HepG2 (cell line): ENCODE results near the gene CALML6. TPM values are rescaled to one million over a fixed set of nuclear protein-coding genes. Genes with fewer than 3 reads are reported as not detected.
A peak's percentile ranks its signal among the peaks of the same experiment; 100 is the strongest.

Source experiments
- ASH2L ChIP-seq: fragments of 300-600, 200-600 bp; sonication (generic); IDR thresholded peaks from 2 replicates; pipeline ENCODE4 v1.7.0; 2017; ENCODE audit warnings: low read depth, mild to moderate bottlenecking, moderate library complexity, mixed read lengths, low read length; ENCODE audit not compliant: insufficient read length
- CREBL2 ChIP-seq: sonication (generic); formaldehyde crosslinking; IDR thresholded peaks from 2 replicates; pipeline ENCODE4 v1.8.1; 2023; ENCODE audit warnings: missing genetic modification reagents, mild to moderate bottlenecking, borderline replicate concordance
- CTCF ChIP-seq: sonication (generic); formaldehyde crosslinking; IDR thresholded peaks from 2 replicates; pipeline ENCODE4 v1.5.0; 2020; ENCODE audit warnings: mild to moderate bottlenecking, missing genetic modification reagents, moderate library complexity
- FOSL1 ChIP-seq: sonication (generic); formaldehyde crosslinking; IDR thresholded peaks from 2 replicates; pipeline ENCODE4 v1.9.0; 2021; ENCODE audit warnings: missing genetic modification reagents, borderline replicate concordance
- FOXK1 ChIP-seq: sonication (generic); formaldehyde crosslinking; IDR thresholded peaks from 2 replicates; pipeline ENCODE4 v1.4.0; 2020; ENCODE audit warnings: low read depth, missing genetic modification reagents, borderline replicate concordance
- GFI1 ChIP-seq: sonication (generic); formaldehyde crosslinking; IDR thresholded peaks from 2 replicates; pipeline ENCODE4 v1.5.0; 2020; ENCODE audit warnings: missing genetic modification reagents, mild to moderate bottlenecking, borderline replicate concordance
- GTF3A ChIP-seq: sonication (generic); formaldehyde crosslinking; conservative IDR thresholded peaks from 2 replicates; pipeline ENCODE4 v1.4.0; 2020; ENCODE audit warnings: mild to moderate bottlenecking, missing genetic modification reagents
- HMG20A ChIP-seq: IDR thresholded peaks from 2 replicates; pipeline ENCODE4 v1.6.1; 2016; ENCODE audit warnings: borderline replicate concordance
- KDM5B ChIP-seq: sonication (generic); formaldehyde crosslinking; IDR thresholded peaks from 2 replicates; pipeline ENCODE4 v1.4.0; 2020; ENCODE audit warnings: missing genetic modification reagents, mild to moderate bottlenecking, borderline replicate concordance
- MAFK ChIP-seq, 2 experiments: IDR thresholded peaks in 1 of 2; conservative IDR thresholded peaks in 1 of 2; 2 replicates each; pipeline ENCODE4 v1.6.1; 2011; ENCODE audit warnings: improper control_type of control experiment in 2 of 2, low read length in 2 of 2
- MED8 ChIP-seq: sonication (generic); formaldehyde crosslinking; IDR thresholded peaks from 2 replicates; pipeline ENCODE4 v1.8.1; 2023; ENCODE audit warnings: mild to moderate bottlenecking, missing genetic modification reagents; ENCODE audit not compliant: insufficient replicate concordance
- MTA1 ChIP-seq: sonication (generic); formaldehyde crosslinking; IDR thresholded peaks from 2 replicates; pipeline ENCODE4 v1.4.0; 2020; ENCODE audit warnings: missing genetic modification reagents, mild to moderate bottlenecking, borderline replicate concordance
- NR2F6 ChIP-seq, 2 experiments: IDR thresholded peaks; 2 replicates each; pipeline ENCODE4 v1.6.1; 2016; ENCODE audit warnings: antibody characterized with exemption in 1 of 2, mild to moderate bottlenecking in 1 of 2
- PRMT3 ChIP-seq: sonication (generic); formaldehyde crosslinking; IDR thresholded peaks from 2 replicates; pipeline ENCODE4 v1.8.1; 2022; ENCODE audit warnings: low read depth, mild to moderate bottlenecking, moderate library complexity, missing genetic modification reagents, borderline replicate concordance
- PRPF4 ChIP-seq: fragments of 200-400 bp; formaldehyde crosslinking; IDR thresholded peaks from 2 replicates; pipeline ENCODE4 v1.6.1; 2016; ENCODE audit warnings: low read length, low read depth; ENCODE audit not compliant: poor library complexity, severe bottlenecking
- RARG ChIP-seq: sonication (generic); formaldehyde crosslinking; IDR thresholded peaks from 2 replicates; pipeline ENCODE4 v1.4.0; 2020; ENCODE audit warnings: low read depth, mild to moderate bottlenecking, missing genetic modification reagents
- SOX6 ChIP-seq, 2 experiments: fragments of 450-650 bp in 1 of 2; sonication (generic) in 1 of 2; formaldehyde crosslinking in 1 of 2; IDR thresholded peaks; 2 replicates each; pipeline versions ENCODE4 v1.4.0 to v1.6.1; 2017 to 2020; ENCODE audit warnings: antibody characterized with exemption in 1 of 2, mild to moderate bottlenecking in 1 of 2, missing genetic modification reagents in 1 of 2
- STAT5B ChIP-seq: sonication (generic); formaldehyde crosslinking; IDR thresholded peaks from 2 replicates; pipeline ENCODE4 v1.4.0; 2020; ENCODE audit warnings: missing genetic modification reagents
- TGIF2 ChIP-seq: IDR thresholded peaks from 2 replicates; pipeline ENCODE4 v1.6.1; 2016; ENCODE audit warnings: control low read depth, missing compliant biosample characterization
- U2AF2 ChIP-seq: fragments of 200-400 bp; formaldehyde crosslinking; IDR thresholded peaks from 2 replicates; pipeline ENCODE4 v1.6.1; 2017; ENCODE audit warnings: low read depth, mild to moderate bottlenecking, low read length
- WIZ ChIP-seq: sonication (generic); formaldehyde crosslinking; IDR thresholded peaks from 2 replicates; pipeline ENCODE4 v1.5.1; 2020; ENCODE audit warnings: mild to moderate bottlenecking, missing genetic modification reagents
- ZFP82 ChIP-seq: sonication (generic); formaldehyde crosslinking; IDR thresholded peaks from 2 replicates; pipeline ENCODE4 v1.5.1; 2020; ENCODE audit warnings: mild to moderate bottlenecking, missing genetic modification reagents, borderline replicate concordance
- ZNF354B ChIP-seq: sonication (generic); formaldehyde crosslinking; IDR thresholded peaks from 2 replicates; pipeline ENCODE4 v1.8.0; 2022; ENCODE audit warnings: mild to moderate bottlenecking, missing genetic modification reagents
- ZNF430 ChIP-seq: sonication (generic); formaldehyde crosslinking; IDR thresholded peaks from 2 replicates; pipeline ENCODE4 v1.9.0; 2021; ENCODE audit warnings: mild to moderate bottlenecking, missing genetic modification reagents
- ZNF44 ChIP-seq: sonication (generic); formaldehyde crosslinking; IDR thresholded peaks from 2 replicates; pipeline ENCODE4 v1.5.1; 2020; ENCODE audit warnings: mild to moderate bottlenecking, missing genetic modification reagents
- ZNF562 ChIP-seq: sonication (generic); formaldehyde crosslinking; IDR thresholded peaks from 2 replicates; pipeline ENCODE4 v1.8.0; 2022; ENCODE audit warnings: missing genetic modification reagents, borderline replicate concordance
- ZNF567 ChIP-seq: sonication (generic); formaldehyde crosslinking; IDR thresholded peaks from 2 replicates; pipeline ENCODE4 v1.8.1; 2023; ENCODE audit warnings: mild to moderate bottlenecking, missing genetic modification reagents, borderline replicate concordance
- ZNF629 ChIP-seq: sonication (generic); formaldehyde crosslinking; conservative IDR thresholded peaks from 2 replicates; pipeline ENCODE4 v1.5.0; 2020; ENCODE audit warnings: missing genetic modification reagents
- ZNF75D ChIP-seq: sonication (generic); formaldehyde crosslinking; IDR thresholded peaks from 2 replicates; pipeline ENCODE4 v1.8.1; 2023; ENCODE audit warnings: missing genetic modification reagents, mild to moderate bottlenecking, borderline replicate concordance
- ZNF776 ChIP-seq: sonication (generic); formaldehyde crosslinking; IDR thresholded peaks from 2 replicates; pipeline ENCODE4 v1.4.0; 2020; ENCODE audit warnings: mild to moderate bottlenecking, missing genetic modification reagents
- polyA plus RNA-seq, 8 experiments: library from polyadenylated mRNA; depleted of rRNA in 3 of 8; stranded (reverse) in 7 of 8; unstranded in 1 of 8; fragments of >200 nt; fragmentation: Illumina TruSeq in 4 of 8; extraction: Trizol in 4 of 8; gene quantifications; 2 replicates each; pipeline versions ENCODE4 v1.2.1 to v1.2.3, GENCODE V29; 2011 to 2016; ENCODE audit warnings: low read depth in 4 of 8, missing spikeins in 1 of 8, mixed read lengths in 1 of 8; ENCODE audit not compliant: insufficient read depth in 1 of 8
- total RNA-seq, 5 experiments: library from RNA; depleted of rRNA; stranded (reverse); fragments of >200 nt; fragmentation: Illumina TruSeq; extraction: Trizol; gene quantifications; 2 replicates each; pipeline ENCODE4 v1.2.3, GENCODE V29; 2016; ENCODE audit warnings: low read depth in 1 of 5

CALML6 gene
- total and polyA plus RNA-seq, 2 of the 13 experiments (the other 11 are each of a cell fraction or from before 2014, with no cell fraction given), result 0.11 to 0.12 TPM

GRCh38 chr1:1920057-1920607, 5.1 kb downstream of the CALML6 start (continued):
- no peak for TF ChIP-seq MTA1 (CRISPR knock-in tag)
- TF ChIP-seq ZNF430 (CRISPR knock-in tag), result peak; percentile 14; the same call in 1 of the 2 replicates
- TF ChIP-seq STAT5B (CRISPR knock-in tag), result no peak
- TF ChIP-seq ASH2L, result no peak
- no peak for TF ChIP-seq RARG (CRISPR knock-in tag)
- TF ChIP-seq ZNF776 (CRISPR knock-in tag), result peak; percentile 17; the same call in 1 of the 2 replicates
- TF ChIP-seq MED8 (CRISPR knock-in tag), result peak; percentile 58
- no peak for TF ChIP-seq PRMT3 (CRISPR knock-in tag)
- TF ChIP-seq CTCF (CRISPR knock-in tag), result peak; percentile 17; the same call in 1 of the 2 replicates
- no peak for TF ChIP-seq ZNF562 (CRISPR knock-in tag)
- TF ChIP-seq KDM5B, result peak; percentile 62; the same call in 1 of the 2 replicates
- TF ChIP-seq WIZ (CRISPR knock-in tag), result peak; percentile 45; the same call in 1 of the 2 replicates
- no peak for TF ChIP-seq ZNF75D
- TF ChIP-seq FOSL1, result no peak
- no peak for TF ChIP-seq ZNF567
- TF ChIP-seq NR2F6 (IDR thresholded peaks at IDR 0.05), result no peak
- TF ChIP-seq NR2F6 (CRISPR knock-in tag; IDR thresholded peaks at IDR 0.05), result no peak
- TF ChIP-seq U2AF2, result no peak
- TF ChIP-seq GTF3A (CRISPR knock-in tag), result peak; percentile 44; the same call in 1 of the 2 replicates
- TF ChIP-seq ZNF354B, result 0 out of 2 replicates have a peak, but pooled peaks have one; percentile 55
- no peak for TF ChIP-seq SOX6 (IDR thresholded peaks at IDR 0.05)
- TF ChIP-seq SOX6 (CRISPR knock-in tag; IDR thresholded peaks at IDR 0.05), result peak; percentile 1; the same call in 1 of the 2 replicates
- TF ChIP-seq ZNF629, result peak; percentile 45; the same call in 1 of the 2 replicates
- no peak for TF ChIP-seq CREBL2
- no peak for TF ChIP-seq TGIF2 (CRISPR knock-in tag)
- no peak for TF ChIP-seq MAFK (conservative IDR thresholded peaks at IDR 0.05 in 1 of 2, IDR thresholded peaks at IDR 0.05 in 1 of 2; ENCODE audit: low read length in 2 of 2)
- TF ChIP-seq FOXK1, result no peak
- TF ChIP-seq ZFP82, result no peak
- no peak for TF ChIP-seq GFI1
- 0 out of 2 replicates have a peak, but pooled peaks have one; percentile 16 for TF ChIP-seq ZNF44 (CRISPR knock-in tag)
- TF ChIP-seq PRPF4, result no peak
- no peak for TF ChIP-seq HMG20A (CRISPR knock-in tag)
